WTC11 (cell line): ENCODE data around the gene PLEKHG5. TPM values are rescaled to one million over a fixed set of nuclear protein-coding genes. Genes with fewer than 3 reads are reported as not detected.

Source experiments
- ATAC-seq: fragments of 200-7000 bp; cut with Tn5 transposase; 2 replicates; pipeline ENCODE4 v1.10.0; 2021; ENCODE audit warnings: mild to moderate bottlenecking, moderate library complexity
- CTCF ChIA-PET: fragments of 300-600 bp; sonication (Branson Sonifier 250); formaldehyde crosslinking; loops from one replicate; lab custom pipeline; 2021; ENCODE audit warnings: antibody characterized with exemption; lab: Charles Lee
- POLR2A ChIA-PET: fragments of 350-600 bp; sonication (Branson Sonifier 250); formaldehyde crosslinking; loops from one replicate; lab custom pipeline; 2021; ENCODE audit warnings: antibody characterized with exemption; lab: Charles Lee
- DNase-seq: peaks from one replicate; pipeline ENCODE4 v3.0.0; 2021; ENCODE audit warnings: low spot score
- H3K27ac Mint-ChIP-seq: 2 replicates; pipeline ENCODE4 v1.8.0; 2021; ENCODE audit warnings: mixed read lengths
- H3K27me3 Mint-ChIP-seq: 2 replicates; pipeline ENCODE4 v1.8.0; 2021; ENCODE audit warnings: low read depth, mild to moderate bottlenecking, moderate library complexity, mixed read lengths
- H3K36me3 Mint-ChIP-seq: 2 replicates; pipeline ENCODE4 v1.8.0; 2021; ENCODE audit warnings: mixed read lengths
- H3K4me1 Mint-ChIP-seq: 2 replicates; pipeline ENCODE4 v1.8.0; 2022; ENCODE audit warnings: mixed read lengths
- H3K4me3 Mint-ChIP-seq: 2 replicates; pipeline ENCODE4 v1.8.0; 2021; ENCODE audit warnings: mild to moderate bottlenecking, moderate library complexity, mixed read lengths
- H3K9me3 Mint-ChIP-seq: 2 replicates; pipeline ENCODE4 v1.8.0; 2021; ENCODE audit warnings: mixed read lengths
- ATF6 ChIP-seq: sonication (generic); formaldehyde crosslinking; IDR thresholded peaks from 2 replicates; pipeline ENCODE4 v1.8.1; 2023; ENCODE audit warnings: mild to moderate bottlenecking, missing genetic modification reagents
- E2F1 ChIP-seq: sonication (generic); formaldehyde crosslinking; IDR thresholded peaks from 2 replicates; pipeline ENCODE4 v1.8.0; 2022; ENCODE audit warnings: mild to moderate bottlenecking, missing genetic modification reagents
- ELF4 ChIP-seq: sonication (generic); formaldehyde crosslinking; IDR thresholded peaks from 2 replicates; pipeline ENCODE4 v1.8.1; 2022; ENCODE audit warnings: low read depth, mild to moderate bottlenecking, moderate library complexity, missing genetic modification reagents
- ERG ChIP-seq: fragments of 250-450 bp; sonication (Bioruptor Pico); IDR thresholded peaks from 2 replicates; pipeline ENCODE4 v1.8.0; 2021; ENCODE audit warnings: mild to moderate bottlenecking
- ETV6 ChIP-seq: sonication (generic); formaldehyde crosslinking; IDR thresholded peaks from 2 replicates; pipeline ENCODE4 v1.8.1; 2022; ENCODE audit warnings: mild to moderate bottlenecking, missing genetic modification reagents
- FOXJ3 ChIP-seq: sonication (generic); formaldehyde crosslinking; IDR thresholded peaks from 2 replicates; pipeline ENCODE4 v1.9.0; 2021; ENCODE audit warnings: missing genetic modification reagents, mild to moderate bottlenecking, borderline replicate concordance
- FOXP4 ChIP-seq: sonication (generic); formaldehyde crosslinking; IDR thresholded peaks from 2 replicates; pipeline ENCODE4 v1.8.0; 2022; ENCODE audit warnings: mild to moderate bottlenecking, missing genetic modification reagents
- KAT7 ChIP-seq: sonication (generic); formaldehyde crosslinking; IDR thresholded peaks from 2 replicates; pipeline ENCODE4 v1.8.1; 2023; ENCODE audit warnings: missing genetic modification reagents, mild to moderate bottlenecking, borderline replicate concordance
- NFATC4 ChIP-seq: fragments of 250-450 bp; sonication (Bioruptor Pico); IDR thresholded peaks from 2 replicates; pipeline ENCODE4 v1.9.0; 2021; ENCODE audit warnings: mild to moderate bottlenecking
- PRDM15 ChIP-seq: sonication (generic); formaldehyde crosslinking; IDR thresholded peaks from 2 replicates; pipeline ENCODE4 v1.8.0; 2022; ENCODE audit warnings: missing genetic modification reagents
- SOX15 ChIP-seq: fragments of 250-450 bp; sonication (Bioruptor Pico); IDR thresholded peaks from 2 replicates; pipeline ENCODE4 v1.9.0; 2021; ENCODE audit warnings: mild to moderate bottlenecking
- TCF7 ChIP-seq: sonication (generic); formaldehyde crosslinking; IDR thresholded peaks from 2 replicates; pipeline ENCODE4 v1.8.0; 2022; ENCODE audit warnings: mild to moderate bottlenecking, low read depth, missing genetic modification reagents, moderate library complexity
- TEAD4 ChIP-seq: sonication (generic); formaldehyde crosslinking; IDR thresholded peaks from 2 replicates; pipeline ENCODE4 v1.8.0; 2022; ENCODE audit warnings: mild to moderate bottlenecking, missing genetic modification reagents
- USF2 ChIP-seq: sonication (generic); formaldehyde crosslinking; IDR thresholded peaks from 2 replicates; pipeline ENCODE4 v1.8.1; 2023; ENCODE audit warnings: mild to moderate bottlenecking, missing genetic modification reagents, moderate library complexity
- ZNF138 ChIP-seq: sonication (generic); formaldehyde crosslinking; conservative IDR thresholded peaks from 2 replicates; pipeline ENCODE4 v1.8.1; 2022; ENCODE audit warnings: mild to moderate bottlenecking, moderate library complexity, missing genetic modification reagents
- ZNF219 ChIP-seq: sonication (generic); formaldehyde crosslinking; IDR thresholded peaks from 2 replicates; pipeline ENCODE4 v1.8.0; 2023; ENCODE audit warnings: missing genetic modification reagents, mild to moderate bottlenecking, borderline replicate concordance
- ZNF263 ChIP-seq: sonication (generic); formaldehyde crosslinking; IDR thresholded peaks from 2 replicates; pipeline ENCODE4 v1.8.1; 2022; ENCODE audit warnings: low read depth, mild to moderate bottlenecking, moderate library complexity, missing genetic modification reagents
- ZNF423 ChIP-seq: fragments of 250-450 bp; sonication (Bioruptor Pico); IDR thresholded peaks from 2 replicates; pipeline ENCODE4 v2.1.2; 2022; ENCODE audit warnings: mild to moderate bottlenecking, moderate library complexity
- ZNF425 ChIP-seq: fragments of 250-450 bp; sonication (Bioruptor Pico); conservative IDR thresholded peaks from 2 replicates; pipeline ENCODE4 v1.9.0; 2021; ENCODE audit warnings: mild to moderate bottlenecking
- total RNA-seq: library from RNA; stranded (reverse); gene quantifications from 3 replicates; pipeline ENCODE4 v1.2.3, GENCODE V29; 2021

PLEKHG5 gene
- total RNA-seq, 1 experiment from 2014 or later = 27.5 TPM

GRCh38 chr1:6497215-6497866 is 5.9 kb upstream of the PLEKHG5 start (continued):
- TF ChIP-seq ZNF423 (CRISPR knock-in tag) = no peak
- TF ChIP-seq ZNF263 (CRISPR knock-in tag) = no peak
- no peak for TF ChIP-seq TCF7 (CRISPR knock-in tag)
- TF ChIP-seq USF2 = no peak
- TF ChIP-seq SOX15 = no peak
- TF ChIP-seq KAT7 (CRISPR knock-in tag) = no peak
- no peak for TF ChIP-seq ZNF425 (CRISPR knock-in tag)

GRCh38 chr1:6496890-6497214 is 5.4 kb upstream of the PLEKHG5 start:
- Mint-ChIP-seq H3K27ac (no peak overlapping the region), H3K27me3 (peaks cover 30% of the 10 kb centered on the region), H3K36me3 (no peaks in the 10 kb centered on the region), H3K9me3 (no peaks in the 10 kb centered on the region), H3K4me3 (peak overlapping the region; percentile 73), H3K4me1 (peaks cover 28% of the 10 kb centered on the region)
- ChIA-PET POLR2A (no interaction called here), CTCF (interaction anchor here (1.4 to 1.9 kb wide), 2 partner anchors 56 to 59 kb away, joined by 4 to 9 read pairs; no protein-coding TSS in a partner anchor)
- no peak for ATAC-seq
- no peak for DNase-seq
- TF ChIP-seq ZNF138 (CRISPR knock-in tag) (no peak), ERG (CRISPR knock-in tag) (no peak), ELF4 (CRISPR knock-in tag) (no peak), ZNF219 (no peak), NFATC4 (CRISPR knock-in tag) (no peak), ATF6 (CRISPR knock-in tag) (no peak), TEAD4 (CRISPR knock-in tag) (no peak), USF2 (no peak), ZNF425 (CRISPR knock-in tag) (no peak), PRDM15 (no peak), ETV6 (no peak), E2F1 (no peak), FOXJ3 (no peak), FOXP4 (CRISPR knock-in tag) (no peak)
